Putamen (tissue), 1 donor: ENCODE data around the gene PIP5K1B.
"Not testable (repeated sequence)": the region's sequence is repeated elsewhere in the genome, so short reads cannot be mapped to it uniquely, and the experiment has no call there.

Experiments
- DNase-seq: peaks from one replicate; pipeline ENCODE4 v3.0.0-alpha.2; 2016; ENCODE audit warnings: low spot score

PIP5K1B gene, protein sequence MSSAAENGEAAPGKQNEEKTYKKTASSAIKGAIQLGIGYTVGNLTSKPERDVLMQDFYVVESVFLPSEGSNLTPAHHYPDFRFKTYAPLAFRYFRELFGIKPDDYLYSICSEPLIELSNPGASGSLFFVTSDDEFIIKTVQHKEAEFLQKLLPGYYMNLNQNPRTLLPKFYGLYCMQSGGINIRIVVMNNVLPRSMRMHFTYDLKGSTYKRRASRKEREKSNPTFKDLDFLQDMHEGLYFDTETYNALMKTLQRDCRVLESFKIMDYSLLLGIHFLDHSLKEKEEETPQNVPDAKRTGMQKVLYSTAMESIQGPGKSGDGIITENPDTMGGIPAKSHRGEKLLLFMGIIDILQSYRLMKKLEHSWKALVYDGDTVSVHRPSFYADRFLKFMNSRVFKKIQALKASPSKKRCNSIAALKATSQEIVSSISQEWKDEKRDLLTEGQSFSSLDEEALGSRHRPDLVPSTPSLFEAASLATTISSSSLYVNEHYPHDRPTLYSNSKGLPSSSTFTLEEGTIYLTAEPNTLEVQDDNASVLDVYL

DNA sequence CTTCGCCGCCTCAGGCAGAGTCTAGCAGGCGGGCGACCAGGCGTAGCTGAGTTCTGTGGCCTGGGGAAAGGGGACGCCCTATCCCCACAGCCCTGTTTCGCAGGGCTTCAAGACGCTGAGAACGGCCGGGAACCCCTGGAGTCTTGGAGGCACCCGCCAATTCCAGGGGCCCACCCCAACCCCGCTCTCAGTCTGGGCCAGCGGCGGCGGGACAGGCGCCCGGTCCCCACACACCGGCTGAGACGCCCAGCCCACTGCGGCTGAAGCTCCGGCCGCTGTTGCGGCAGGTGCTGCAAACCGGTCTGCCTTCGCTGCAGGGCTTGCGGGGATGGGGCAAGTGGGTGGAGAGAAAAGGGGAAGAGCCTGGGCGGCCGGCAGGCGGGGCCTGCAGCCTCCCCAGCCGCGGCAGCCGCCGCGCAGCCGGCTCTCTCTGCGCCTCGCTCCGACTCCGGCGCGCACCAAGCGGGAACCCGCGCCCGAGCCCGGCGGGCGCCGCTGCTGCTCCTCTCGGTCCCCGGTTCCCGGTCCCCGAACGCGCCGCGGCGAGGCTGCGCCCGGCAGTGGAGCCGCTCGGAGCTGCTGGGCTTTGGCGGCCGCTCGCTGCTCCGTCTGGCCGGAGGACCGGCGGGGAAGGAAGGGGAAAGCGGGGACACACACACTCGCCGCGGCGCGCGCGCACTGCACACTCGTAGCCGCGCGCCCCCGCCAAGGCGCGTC lies at the start of gene PIP5K1B:
PIP5K1B (plus strand) TSS at position 427 of the 717 bp plus-strand sequence. CDS start 117,375 bp downstream, outside the sequence.
- peak; percentile 39 for DNase-seq

DNA sequence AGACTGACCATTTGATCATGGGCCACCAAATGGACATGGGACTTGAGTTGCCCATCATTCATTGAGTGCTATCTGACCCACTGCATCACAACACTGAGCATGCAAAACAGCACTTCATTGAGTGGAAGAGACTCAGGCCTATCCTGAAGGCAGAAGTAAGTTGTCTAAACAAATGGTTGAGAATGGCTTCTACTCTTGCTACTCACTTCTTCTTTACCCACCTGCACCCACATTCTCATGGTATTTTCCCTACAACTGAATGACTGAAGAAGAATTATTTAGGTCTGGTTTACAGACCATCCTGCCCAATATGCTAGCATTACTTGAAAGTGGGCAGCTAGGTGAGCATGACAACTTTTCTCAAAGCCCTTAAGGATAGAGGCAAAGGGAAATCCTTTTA lies 41.0 kb upstream of the PIP5K1B start:
- DNase-seq: no peak

DNA sequence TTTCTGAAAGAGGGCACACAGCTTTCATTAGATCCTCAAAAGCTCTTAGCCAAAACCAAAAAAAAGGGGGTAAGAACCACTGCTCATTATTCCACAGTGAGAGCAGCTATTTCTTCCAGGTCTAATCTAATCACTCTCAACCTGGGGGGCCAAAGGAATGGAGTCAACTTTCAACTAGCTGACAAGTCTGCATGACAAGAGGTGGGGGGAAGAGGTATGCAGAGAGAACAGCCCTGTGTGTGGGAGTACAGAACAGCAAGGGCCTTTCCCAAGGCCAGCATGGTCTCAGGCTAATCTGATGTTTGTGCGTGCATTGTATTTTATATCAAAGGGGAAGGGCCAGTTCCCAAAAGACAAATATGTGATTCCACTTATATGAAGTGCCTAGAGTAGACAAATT lies 36.9 kb upstream of the PIP5K1B start:
- DNase-seq: no peak

DNA sequence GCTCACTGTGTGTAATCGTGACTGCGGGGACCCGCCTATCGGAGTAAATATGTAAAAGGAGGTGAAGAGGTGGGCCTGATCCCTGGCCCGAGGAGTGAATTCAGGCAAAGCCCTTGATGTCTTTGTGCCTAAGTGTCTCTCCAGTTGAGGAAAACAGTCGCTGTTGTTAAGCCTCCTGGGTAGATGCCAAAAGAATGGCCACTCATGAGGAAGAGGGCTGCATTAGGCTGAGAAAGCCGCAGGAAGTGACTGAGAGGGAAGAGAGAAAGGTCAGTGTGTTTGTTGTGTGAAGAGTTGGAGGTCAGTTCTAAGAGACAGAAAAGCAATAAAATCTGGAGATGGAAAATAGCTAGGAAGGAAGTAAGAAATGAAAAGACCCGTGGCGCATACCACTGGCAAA lies 35.8 kb upstream of the PIP5K1B start:
- DNase-seq: no peak

DNA sequence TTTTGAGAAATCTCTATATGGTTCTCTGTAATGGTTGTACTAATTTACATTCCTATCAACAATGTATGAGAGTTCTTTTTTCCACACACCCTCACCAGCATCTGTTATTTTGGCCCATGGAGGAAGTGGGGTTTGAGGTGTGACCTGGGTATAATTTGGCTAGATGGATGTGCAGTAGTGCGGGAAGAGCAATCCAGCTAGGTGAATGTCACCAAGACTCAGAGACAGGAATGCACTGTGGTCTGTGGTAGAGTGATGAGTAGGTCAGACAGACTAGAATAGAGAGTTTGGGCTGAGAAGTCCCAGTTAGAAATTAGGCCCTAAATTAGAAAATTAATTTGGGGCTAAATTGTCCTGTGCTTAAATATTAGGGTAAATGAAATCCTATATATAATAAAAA lies 32.8 kb upstream of the PIP5K1B start:
- no peak for DNase-seq

DNA sequence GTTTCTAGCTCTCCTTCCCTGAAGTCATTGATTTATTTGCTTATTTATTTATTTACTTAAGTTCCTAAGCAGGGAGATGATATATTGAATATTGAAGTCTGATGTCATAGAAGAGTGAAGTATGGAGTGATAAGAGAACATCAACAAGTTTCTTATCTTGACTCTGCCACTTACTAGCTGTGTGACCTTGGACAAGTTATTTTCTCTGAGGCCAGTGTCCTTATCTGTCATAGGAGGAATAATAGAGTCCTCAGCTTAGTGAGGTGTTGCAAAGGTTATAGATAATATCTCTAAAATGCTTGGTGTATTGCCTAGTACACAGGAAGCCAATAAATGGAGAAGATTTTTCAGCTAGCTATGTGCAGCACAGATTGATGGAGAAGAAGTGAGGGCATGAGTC lies 32.4 kb upstream of the PIP5K1B start:
- no peak for DNase-seq

DNA sequence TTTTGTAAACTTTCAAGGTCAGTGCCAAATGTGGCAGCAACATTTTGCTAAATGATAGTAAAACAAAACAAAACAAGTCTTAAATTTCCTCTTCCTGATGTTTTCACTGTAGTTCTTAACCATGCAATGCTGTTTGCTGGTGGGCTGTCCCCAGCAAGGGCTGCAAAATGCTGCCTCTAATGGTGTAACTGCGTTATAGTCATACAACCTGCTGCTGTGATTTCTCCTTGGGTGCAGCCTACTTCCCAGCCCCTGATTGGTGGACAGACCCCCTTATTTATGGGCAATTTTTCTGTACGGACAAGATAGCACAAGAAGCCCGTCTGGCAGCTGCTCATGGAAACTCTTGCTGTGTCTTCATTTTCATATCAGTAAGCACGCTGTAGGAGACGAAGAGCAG lies 26.6 kb upstream of the PIP5K1B start:
- no peak for DNase-seq

DNA sequence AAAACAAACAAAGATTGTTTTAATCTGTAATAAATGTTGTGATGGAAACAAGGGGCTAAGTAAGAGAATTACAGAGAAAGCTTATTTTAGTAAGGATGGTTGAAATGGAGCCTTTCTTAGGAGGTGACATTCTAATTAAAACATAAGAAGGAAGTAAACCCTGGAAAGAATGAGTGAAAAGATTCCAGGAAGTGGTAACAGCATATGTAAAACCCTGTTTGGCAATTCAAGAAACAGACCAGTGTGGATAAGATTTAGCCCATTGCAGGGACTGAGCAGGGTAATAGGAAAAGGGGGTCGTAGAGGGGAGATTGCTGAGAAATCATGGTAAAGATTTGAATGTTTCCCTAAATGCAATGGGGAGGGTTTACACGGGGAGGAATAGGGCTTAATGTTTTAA lies 21.6 kb upstream of the PIP5K1B start:
- DNase-seq: no peak

DNA sequence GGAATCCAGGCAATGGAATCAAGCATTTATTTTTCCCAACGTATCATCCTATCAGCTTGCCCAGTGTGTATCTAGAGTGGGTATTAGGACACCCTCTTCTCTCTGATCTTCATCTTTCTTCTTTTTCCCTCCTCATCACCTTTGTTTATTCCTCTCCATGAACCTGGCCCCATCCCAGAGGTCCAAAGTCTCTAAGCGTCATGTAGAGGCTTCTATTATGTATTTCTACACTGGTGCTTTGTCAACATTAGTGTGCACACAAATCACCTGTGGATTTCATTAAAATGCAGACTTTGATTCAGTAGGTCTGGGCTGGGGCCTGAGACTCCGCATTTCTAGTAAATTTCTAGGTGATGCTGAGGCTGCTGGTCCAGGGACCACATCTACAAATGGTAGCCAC lies 19.8 kb upstream of the PIP5K1B start:
- no peak for DNase-seq

DNA sequence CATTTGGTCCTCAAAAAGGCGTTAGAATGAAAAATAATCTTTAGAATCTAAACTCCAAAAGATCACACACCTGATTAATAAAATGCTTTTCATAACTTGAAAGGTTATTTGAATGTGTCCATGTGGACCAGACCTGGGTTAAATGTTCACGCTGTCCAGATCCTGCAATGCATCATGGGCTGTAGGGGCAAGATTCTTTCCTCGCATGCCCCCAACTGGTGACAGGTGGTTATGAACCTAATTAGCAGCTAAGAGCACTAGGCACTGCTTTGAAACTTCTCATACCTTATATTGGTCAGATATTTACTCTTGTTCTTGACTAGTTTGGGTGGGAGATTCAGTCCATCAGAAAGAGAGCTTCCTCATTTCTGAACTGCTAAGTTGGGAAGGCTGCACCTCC lies 19.3 kb upstream of the PIP5K1B start:
- no peak for DNase-seq

DNA sequence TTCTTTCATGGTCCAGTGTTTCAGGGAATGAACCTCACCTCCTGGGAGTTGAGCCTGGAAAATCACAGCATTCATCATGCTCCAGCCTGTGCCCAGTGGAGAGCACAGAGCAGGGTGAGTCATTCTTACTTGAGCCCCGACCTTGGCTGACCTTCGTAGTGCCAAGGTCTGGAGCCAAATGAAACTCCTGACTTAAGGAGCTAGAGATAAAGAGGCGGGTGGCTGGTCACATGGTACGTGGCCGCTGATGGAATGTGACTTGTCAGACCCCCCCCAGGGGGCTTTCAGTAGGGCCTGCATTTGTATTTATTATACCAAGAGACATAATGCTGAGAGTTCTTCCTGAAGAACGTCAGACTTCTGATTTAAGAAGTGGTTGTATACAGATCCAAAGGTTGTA lies 15.0 kb upstream of the PIP5K1B start:
- no peak for DNase-seq

DNA sequence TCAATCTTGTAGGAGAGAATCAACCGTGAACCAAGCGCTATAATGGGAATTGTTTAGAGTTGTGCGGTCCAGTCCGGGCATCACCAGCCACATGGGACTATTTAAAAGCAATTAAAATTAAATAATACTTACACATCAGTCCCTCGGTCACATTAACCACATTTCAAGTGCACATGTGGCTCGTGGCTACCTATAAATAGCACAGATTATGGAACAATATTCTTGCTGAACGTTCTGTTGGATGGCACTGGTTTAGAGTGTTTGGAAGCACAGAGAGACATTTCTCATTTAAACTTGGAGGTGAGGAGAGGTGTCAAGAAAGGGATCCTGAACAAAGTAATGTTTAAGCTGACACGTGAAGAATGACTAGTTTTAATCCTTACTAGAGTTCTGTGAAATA lies 12.5 kb upstream of the PIP5K1B start:
- no peak for DNase-seq

DNA sequence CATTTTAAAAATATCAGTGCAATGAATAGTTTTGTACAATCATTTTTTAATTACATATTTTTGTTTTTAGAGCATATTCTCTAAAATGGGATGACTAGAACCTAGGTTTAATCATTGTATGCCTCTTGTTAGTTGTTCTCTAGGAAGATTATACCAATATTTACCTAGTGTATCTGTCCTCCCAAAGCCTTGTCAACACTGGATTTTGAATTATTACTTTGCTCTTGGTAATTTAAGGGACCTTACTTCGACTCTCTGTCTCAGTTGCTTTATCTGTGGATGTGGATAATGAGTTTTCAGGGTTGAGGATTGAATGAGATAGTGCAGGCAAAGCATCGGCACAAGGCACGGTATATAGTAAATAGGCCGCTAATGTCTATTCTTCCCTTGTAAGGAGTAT lies 10.9 kb upstream of the PIP5K1B start:
- no peak for DNase-seq

DNA sequence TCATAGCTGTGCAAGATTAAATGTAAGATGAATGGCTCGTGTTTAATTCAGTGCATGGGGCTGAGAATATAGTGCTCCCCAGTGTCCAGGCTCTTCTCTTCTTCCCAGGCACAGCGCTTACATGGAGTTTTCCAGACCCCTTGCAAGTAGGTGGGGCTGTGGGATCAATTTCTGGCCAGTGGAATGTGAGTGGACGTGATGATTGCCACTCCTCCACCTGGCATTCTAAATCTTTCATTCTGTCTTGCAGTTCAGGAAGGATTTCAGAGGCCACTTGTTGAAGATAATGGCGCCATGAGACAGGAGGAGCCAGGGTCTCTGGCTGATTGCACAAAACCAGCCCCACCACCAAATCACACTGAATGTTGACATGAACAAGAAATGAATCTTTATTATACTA lies 7.2 kb upstream of the PIP5K1B start:
- no peak for DNase-seq

DNA sequence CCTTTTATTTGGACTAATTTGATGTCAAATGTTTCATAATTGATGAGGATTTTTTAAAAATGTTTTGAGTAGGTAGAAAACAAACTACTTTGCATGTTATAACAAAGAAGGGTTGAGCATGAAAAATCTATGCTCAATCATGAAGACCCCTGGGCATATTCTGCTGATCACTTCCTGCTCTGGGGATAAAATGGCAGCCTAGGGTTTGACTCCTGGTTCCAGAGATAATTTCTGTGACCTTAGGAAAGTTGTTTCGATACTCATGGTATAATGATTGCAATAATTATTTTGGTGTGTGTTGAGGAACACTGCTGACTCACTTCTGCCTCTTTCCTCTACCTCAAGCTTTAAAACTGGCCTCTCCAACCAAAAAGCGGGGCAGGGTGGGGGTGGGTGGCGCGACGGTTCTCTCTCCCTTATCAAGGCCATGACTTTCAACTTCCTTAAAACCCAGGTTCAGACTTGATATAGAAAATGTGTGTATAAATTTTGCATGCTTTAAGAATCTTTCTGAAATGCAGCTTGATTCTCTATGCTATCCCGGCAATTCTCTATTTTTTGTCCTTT lies 6.0 kb upstream of the PIP5K1B start:
- no peak for DNase-seq

DNA sequence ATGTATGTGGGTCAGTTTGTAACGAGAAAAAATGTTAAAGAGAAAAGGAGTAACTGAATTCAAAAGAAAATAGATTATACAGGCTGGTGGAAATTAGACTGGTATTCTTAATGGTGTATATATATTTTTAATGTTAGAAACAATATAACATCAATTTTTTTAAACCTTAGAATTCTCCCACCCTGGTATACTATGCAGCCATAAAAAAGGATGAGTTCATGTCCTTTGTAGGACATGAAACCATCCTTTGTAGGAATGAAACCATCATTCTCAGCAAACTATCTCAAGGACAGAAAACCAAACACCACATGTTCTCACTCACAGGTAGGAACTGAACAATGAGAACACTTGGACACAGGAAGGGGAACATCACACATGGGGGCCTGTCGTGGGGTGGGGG lies 5.4 kb upstream of the PIP5K1B start:
- DNase-seq: not testable (repeated sequence)

DNA sequence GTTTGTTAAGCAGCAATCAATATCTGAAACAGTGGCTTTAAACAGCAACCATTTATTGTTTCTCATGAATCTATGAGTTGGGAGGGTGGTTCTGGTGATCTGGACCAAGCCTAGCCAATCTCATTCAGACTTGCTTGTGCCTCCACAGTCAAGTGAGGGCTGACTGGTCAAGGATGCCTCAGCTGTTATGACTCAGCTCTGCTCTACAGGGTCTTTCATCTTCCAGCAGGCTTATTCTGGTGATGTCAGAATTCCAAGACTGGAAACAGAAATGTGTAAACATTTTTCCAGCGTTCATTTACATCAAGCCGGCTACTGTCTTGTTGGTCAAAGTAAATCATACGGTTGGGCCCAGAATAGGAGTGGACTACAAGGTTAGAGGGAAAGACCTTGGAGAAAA lies 2.5 kb upstream of the PIP5K1B start:
- DNase-seq: no peak

DNA sequence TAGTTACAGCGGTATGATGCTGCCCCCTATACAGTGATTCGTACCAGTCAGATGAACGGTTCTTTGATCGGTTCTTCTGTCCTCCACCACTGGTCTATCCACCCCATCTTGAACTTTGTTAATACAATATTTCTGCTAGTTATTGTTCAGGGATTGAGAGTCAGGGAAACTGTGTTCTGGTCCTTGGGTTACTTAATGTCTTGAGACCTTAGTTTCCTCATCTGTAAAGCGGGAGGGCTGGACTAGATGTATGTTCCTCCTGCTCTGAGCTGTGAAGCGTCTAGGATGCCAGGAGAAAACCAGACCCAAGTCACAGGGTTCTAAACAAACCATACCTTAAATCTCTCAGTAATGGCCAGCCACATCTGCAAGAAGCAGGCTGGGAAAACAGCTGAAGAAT lies 1.4 kb upstream of the PIP5K1B start:
- DNase-seq: no peak

DNA sequence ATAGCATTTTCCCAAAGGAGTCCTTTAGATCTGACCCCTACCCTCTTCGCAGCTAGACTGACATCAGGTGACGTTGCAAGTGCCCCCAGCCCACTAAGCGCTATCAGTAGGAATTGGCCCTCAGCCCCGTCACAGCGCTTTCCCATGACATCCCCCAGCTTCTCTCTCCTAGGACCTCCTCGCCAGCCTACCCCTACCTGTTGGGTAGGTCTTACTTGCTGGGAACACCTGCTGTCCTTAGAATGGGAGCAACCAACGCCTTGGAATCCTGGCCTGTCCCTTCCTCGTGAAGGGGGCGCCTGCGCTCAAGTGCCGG lies 584 bp upstream of the PIP5K1B start:
- no peak for DNase-seq

DNA sequence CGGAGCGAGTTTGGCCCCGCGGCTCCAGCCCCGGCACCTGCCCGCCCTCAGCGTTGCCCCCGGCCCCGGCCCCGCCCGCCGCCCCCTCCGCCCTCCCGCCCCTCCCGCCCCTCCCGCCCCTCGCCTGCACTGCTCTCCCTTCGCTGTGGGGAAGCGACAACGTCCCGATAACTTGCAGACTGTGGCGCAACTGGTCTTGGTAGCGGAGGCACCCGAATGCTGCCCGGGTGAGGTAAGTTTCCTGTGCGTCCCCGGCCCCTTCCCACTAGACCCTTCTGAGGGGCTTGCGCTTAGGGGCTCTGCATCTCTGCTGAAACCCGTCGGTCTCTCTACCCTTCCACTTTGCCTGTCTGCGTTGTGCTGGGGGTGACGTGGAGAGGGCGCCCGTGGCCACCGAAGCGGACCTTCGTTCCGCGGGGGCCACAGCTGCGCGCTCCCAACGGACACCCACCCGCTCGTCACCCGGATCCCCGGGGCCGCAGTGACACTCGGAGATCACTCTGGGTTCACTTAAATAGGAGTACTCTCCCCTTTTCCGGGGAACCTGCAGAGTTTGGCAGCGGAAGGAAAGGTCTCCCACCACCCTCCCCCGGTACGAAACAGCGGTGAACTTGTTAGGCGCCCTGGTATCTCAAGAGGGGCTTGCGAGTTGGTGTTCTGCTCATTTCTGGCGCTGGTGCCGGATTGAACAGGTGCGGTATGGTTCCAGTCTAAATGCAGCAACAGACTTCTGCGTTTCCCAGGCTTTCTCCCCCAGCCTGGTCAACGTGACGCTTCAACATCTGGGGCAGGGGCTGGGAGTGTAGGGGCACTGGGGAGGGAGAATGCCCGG lies 707 bp downstream of the PIP5K1B start:
- DNase-seq: no peak

DNA sequence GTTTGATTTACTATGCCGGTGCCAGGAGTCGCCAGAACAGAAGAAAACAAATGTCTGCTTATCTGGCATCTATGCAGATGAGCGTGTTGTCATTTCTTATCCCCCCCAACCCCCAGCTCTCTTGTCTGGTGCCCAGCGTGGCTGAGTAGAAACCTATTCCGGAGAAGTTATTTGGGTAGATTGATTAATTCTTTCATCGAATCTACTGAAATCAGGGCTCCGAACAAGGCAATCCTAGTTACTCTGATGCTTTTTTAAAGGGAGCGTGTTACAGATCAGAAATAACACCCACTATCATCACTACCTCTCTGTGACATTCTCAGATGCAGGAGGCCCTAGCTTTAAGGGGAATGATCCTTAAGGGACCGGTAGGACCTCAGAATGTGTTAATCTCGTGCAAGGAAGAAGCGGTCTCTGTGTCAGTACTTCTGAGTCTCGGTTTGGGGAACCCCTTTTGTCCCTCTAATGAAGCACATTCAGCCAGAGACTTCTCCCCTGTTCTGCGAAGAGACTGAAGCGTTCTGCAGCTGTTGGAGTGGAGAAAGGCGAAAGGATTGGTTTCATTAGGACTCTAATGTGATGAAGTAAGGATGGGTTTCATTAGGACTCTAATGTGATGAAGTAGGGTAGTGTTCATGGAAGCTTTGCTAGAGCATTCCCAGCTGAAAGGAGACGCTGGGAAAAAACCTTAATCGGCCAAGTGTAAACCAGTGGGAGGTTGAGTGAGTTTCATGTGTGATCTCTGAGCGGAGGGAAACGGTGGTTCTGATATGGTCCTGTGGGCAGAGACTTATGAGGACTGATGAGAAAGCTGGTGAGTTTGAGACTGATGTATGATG lies 1.5 kb downstream of the PIP5K1B start:
- no peak for DNase-seq
